ENCODE results near the gene SLC35F1. TPM values are rescaled to one million over a fixed set of nuclear protein-coding genes. Genes with fewer than 3 reads are reported as not detected.

The SLC35F1 gene
- total and polyA plus RNA-seq, 9 donors = 0.08 to 2.5 (median 0.24) TPM; not detected in 1

GRCh38 chr6:118134736-118135135, 227.7 kb downstream of the SLC35F1 start:
- Histone ChIP-seq H3K27me3 (no peaks in the 10 kb centered on the region), H3K9me3 (no peaks in the 10 kb centered on the region), H3K4me3 (no peak overlapping the region), H3K4me1 (ENCODE audit: insufficient read depth) (no peaks in the 10 kb centered on the region), H3K36me3 (no peaks in the 10 kb centered on the region), H3K27ac (no peak overlapping the region)
- no peak for DNase-seq
- no peak for TF ChIP-seq POLR2A (IDR thresholded peaks at IDR 0.05)
- TF ChIP-seq CTCF (IDR thresholded peaks at IDR 0.05) = no peak
- TF ChIP-seq EP300 (IDR thresholded peaks at IDR 0.05) = no peak
- 2 to 6% (median 2%) methylated on average over 5 of the region's 5 CpGs for WGBS, 3 donors
- intact Hi-C loops (cut with DNase I) = no loop called here

GRCh38 chr6:118135371-118135770, 228.3 kb downstream of the SLC35F1 start:
- no peak overlapping the region for H3K4me3 ChIP-seq
- no peak overlapping the region for H3K27ac ChIP-seq
- 82 to 84% (median 84%) methylated on average over 2 of the region's 2 CpGs for WGBS, 3 donors
- no peaks in the 10 kb centered on the region for H3K4me1 ChIP-seq (ENCODE audit: insufficient read depth)
- no peaks in the 10 kb centered on the region for H3K9me3 ChIP-seq
- TF ChIP-seq EP300 (IDR thresholded peaks at IDR 0.05) = no peak
- no peak for TF ChIP-seq POLR2A (IDR thresholded peaks at IDR 0.05)
- TF ChIP-seq CTCF (IDR thresholded peaks at IDR 0.05) = no peak
- no peaks in the 10 kb centered on the region for H3K27me3 ChIP-seq
- H3K36me3 ChIP-seq = no peaks in the 10 kb centered on the region
- no peak for DNase-seq
- intact Hi-C loops (cut with DNase I) = no loop called here

- Histone ChIP-seq H3K9me3 (no peaks in the 10 kb centered on the region), H3K27ac (no peak overlapping the region), H3K4me1 (ENCODE audit: insufficient read depth) (no peaks in the 10 kb centered on the region), H3K4me3 (no peak overlapping the region), H3K27me3 (no peaks in the 10 kb centered on the region), H3K36me3 (no peaks in the 10 kb centered on the region)
- TF ChIP-seq EP300 (IDR thresholded peaks at IDR 0.05) (no peak), POLR2A (IDR thresholded peaks at IDR 0.05) (no peak)
- 95 to 100% (median 97%) methylated on average over 1 of the region's 1 CpG for WGBS, 3 donors
- intact Hi-C loops (cut with DNase I) = no loop called here
- no peak for DNase-seq
Measured at GRCh38 chr6:118141211-118141610, 234.1 kb downstream of the SLC35F1 start.

GRCh38 chr6:118146584-118146983, 239.5 kb downstream of the SLC35F1 start:
- H3K4me1 ChIP-seq (ENCODE audit: insufficient read depth) = no peaks in the 10 kb centered on the region
- WGBS, 3 donors = 13 to 29% (median 13%) methylated on average over 1 of the region's 1 CpG
- DNase-seq = no peak

More at GRCh38 chr6:118146584-118146983, 239.5 kb downstream of the SLC35F1 start:
- Histone ChIP-seq H3K36me3 (no peaks in the 10 kb centered on the region), H3K9me3 (no peaks in the 10 kb centered on the region), H3K27me3 (no peaks in the 10 kb centered on the region), H3K27ac (no peak overlapping the region), H3K4me3 (no peak overlapping the region)
- no peak for TF ChIP-seq CTCF (IDR thresholded peaks at IDR 0.05)
- TF ChIP-seq POLR2A (IDR thresholded peaks at IDR 0.05) = no peak
- no peak for TF ChIP-seq EP300 (IDR thresholded peaks at IDR 0.05)
- intact Hi-C loops (cut with DNase I) = no loop called here
